HCT116 (cell line): ENCODE measurements around the gene ANKLE1. TPM values are rescaled to one million over a fixed set of nuclear protein-coding genes. Genes with fewer than 3 reads are reported as not detected.

Experiments used
- ATAC-seq: fragments of 200-7000 bp; cut with Tn5 transposase; 2 replicates; pipeline ENCODE4 v1.9.1; 2020; ENCODE audit warnings: mild to moderate bottlenecking, moderate library complexity
- BruUV-seq: library from RNA; stranded (reverse); fragments of 400-500 nt; replicated peaks from 2 replicates; lab custom pipeline; 2021; lab: Mats Ljungman, UMichigan
- CTCF ChIA-PET: fragments of 300-600 bp; sonication (Branson Sonifier 250); formaldehyde crosslinking; loops from one replicate; lab custom pipeline; 2021; ENCODE audit warnings: antibody characterized with exemption; lab: Charles Lee
- POLR2A ChIA-PET: fragments of 300-600, 350-600 bp; sonication (Branson Sonifier 250); formaldehyde crosslinking; loops from one replicate; lab custom pipeline; 2021; ENCODE audit warnings: antibody characterized with exemption; lab: Charles Lee
- RAD21 ChIA-PET, 2 experiments: fragments of 300-600 bp; sonication (Branson Sonifier 250); formaldehyde crosslinking; loops; one replicate each; lab custom pipeline; 2023; ENCODE audit warnings: low total read pairs in 2 of 2; ENCODE audit not compliant: uncharacterized antibody in 2 of 2, unreplicated experiment in 2 of 2, low non-redundant PET in 1 of 2; lab: Charles Lee
- DNase-seq: peaks from one replicate; pipeline ENCODE4 v3.0.0-alpha.2; 2010; ENCODE audit warnings: low read depth, low spot score
- H2AFZ ChIP-seq: fragments of 200-600 bp; shearing (Covaris generic), sonication (generic); 2 replicates; pipeline ENCODE4 v1.6.1; 2017; ENCODE audit warnings: low read depth, mixed run types, mixed read lengths, antibody characterized with exemption, low read length; ENCODE audit not compliant: poor library complexity, severe bottlenecking
- H3K27ac ChIP-seq: 2 replicates; pipeline ENCODE4 v1.5.1; 2012; ENCODE audit warnings: low read depth, low read length
- H3K27me3 ChIP-seq: fragments of 200-600 bp; sonication (generic); 2 replicates; pipeline ENCODE4 v1.6.1; 2016; ENCODE audit warnings: mixed run types, low read length, mixed read lengths; ENCODE audit not compliant: insufficient read depth
- H3K36me3 ChIP-seq, 2 experiments: fragments of 200-500 bp in 1 of 2; fragments of 200-600 bp in 1 of 2; sonication (Bioruptor generic) in 1 of 2; sonication (generic) in 1 of 2; 2 replicates each; pipeline versions ENCODE4 v1.5.1 to v1.6.1; 2014 to 2016; ENCODE audit warnings: low read length in 2 of 2, inconsistent platforms in 1 of 2, mixed read lengths in 1 of 2, mixed run types in 1 of 2; ENCODE audit not compliant: insufficient read depth in 2 of 2, control insufficient read depth in 1 of 2
- H3K4me1 ChIP-seq, 2 experiments: fragments of 200-600 bp in 1 of 2; sonication (generic) in 1 of 2; 2 replicates each; pipeline versions ENCODE4 v1.5.1 to v1.6.1; 2012 to 2017; ENCODE audit warnings: low read length in 2 of 2, inconsistent platforms in 1 of 2, mild to moderate bottlenecking in 1 of 2, mixed read lengths in 1 of 2, mixed run types in 1 of 2, moderate library complexity in 1 of 2; ENCODE audit not compliant: insufficient read depth in 2 of 2, control insufficient read depth in 1 of 2
- H3K4me2 ChIP-seq: fragments of 200-600 bp; sonication (generic); 2 replicates; pipeline ENCODE4 v1.6.1; 2017; ENCODE audit warnings: mixed run types, low read length, mixed read lengths
- H3K4me3 ChIP-seq, 2 experiments: fragments of 200-600 bp in 1 of 2; sonication (generic) in 1 of 2; replicated peaks in 1 of 2; 2 replicates each; pipeline ENCODE4 v1.5.1; 2011 to 2016; ENCODE audit warnings: low read length in 2 of 2, control low read depth in 1 of 2, low read depth in 1 of 2, mild to moderate bottlenecking in 1 of 2, mixed read lengths in 1 of 2, mixed run types in 1 of 2
- H3K79me2 ChIP-seq: fragments of 200-600 bp; sonication (generic); 2 replicates; pipeline ENCODE4 v1.6.1; 2017; ENCODE audit warnings: mild to moderate bottlenecking, mixed run types, low read length, moderate library complexity, mixed read lengths; ENCODE audit not compliant: insufficient read depth
- H3K9ac ChIP-seq: fragments of 200-600 bp; sonication (generic); 2 replicates; pipeline ENCODE4 v1.6.1; 2016; ENCODE audit warnings: low read length, mixed read lengths
- H3K9me2 ChIP-seq: fragments of 200-600 bp; sonication (generic), shearing (Covaris generic); 2 replicates; pipeline ENCODE4 v1.6.1; 2017; ENCODE audit warnings: mixed run types, mild to moderate bottlenecking, moderate library complexity; ENCODE audit not compliant: insufficient read depth
- H3K9me3 ChIP-seq, 2 experiments: fragments of 200-500 bp in 1 of 2; fragments of 200-600 bp in 1 of 2; sonication (Bioruptor generic) in 1 of 2; sonication (generic) in 1 of 2; 2 replicates each; pipeline ENCODE4 v1.6.1; 2014 to 2017; ENCODE audit warnings: low read length in 2 of 2, mixed read lengths in 2 of 2, inconsistent platforms in 1 of 2, low read depth in 1 of 2, mild to moderate bottlenecking in 1 of 2, mixed run types in 1 of 2, moderate library complexity in 1 of 2; ENCODE audit not compliant: control insufficient read depth in 1 of 2, insufficient read depth in 1 of 2
- H4K20me1 ChIP-seq: fragments of 200-600 bp; sonication (generic), shearing (Covaris generic); 2 replicates; pipeline ENCODE4 v1.6.1; 2017; ENCODE audit warnings: mixed run types, mild to moderate bottlenecking, moderate library complexity; ENCODE audit not compliant: insufficient read depth
- CBX3 ChIP-seq: IDR thresholded peaks from 2 replicates; pipeline ENCODE4 v1.6.1; 2012; ENCODE audit warnings: low read depth
- EGR1 ChIP-seq: IDR thresholded peaks from 2 replicates; pipeline ENCODE4 v1.6.1; 2012; ENCODE audit warnings: low read depth
- EZH2 ChIP-seq: fragments of 200-600 bp; sonication (generic); IDR thresholded peaks from 2 replicates; pipeline ENCODE4 v1.6.1; 2017; ENCODE audit warnings: antibody characterized with exemption, mixed run types
- JUND ChIP-seq: IDR thresholded peaks from 2 replicates; pipeline ENCODE4 v1.6.1; 2012
- POLR2A ChIP-seq: IDR thresholded peaks from 2 replicates; pipeline ENCODE4 v1.7.0; 2011; ENCODE audit warnings: borderline replicate concordance; ENCODE audit not compliant: insufficient read depth, insufficient read length; ENCODE audit errors: extremely low read depth
- POLR2AphosphoS5 ChIP-seq: IDR thresholded peaks from 2 replicates; pipeline ENCODE4 v1.6.1; 2011; ENCODE audit warnings: mild to moderate bottlenecking, low read depth, low read length, moderate library complexity
- RAD21 ChIP-seq: IDR thresholded peaks from 2 replicates; pipeline ENCODE4 v1.6.1; 2012; ENCODE audit warnings: low read depth, mild to moderate bottlenecking
- YY1 ChIP-seq: IDR thresholded peaks from 2 replicates; pipeline ENCODE4 v1.6.1; 2011; ENCODE audit warnings: low read length, low read depth, moderate library complexity, mild to moderate bottlenecking; ENCODE audit not compliant: insufficient replicate concordance; ENCODE audit errors: extremely low read depth
- intact Hi-C: fragments of 100-400 bp; cut with micrococcal nuclease; formaldehyde crosslinking; loops from 2 replicates; pipeline ENCODE4 v1.10.0; 2022
- total RNA-seq: library from RNA; stranded (reverse); gene quantifications from one replicate; pipeline ENCODE4 v1.2.1, GENCODE V29; 2021; ENCODE audit not compliant: unreplicated experiment
- TF ChIP-seq, protein P1 (sequence below), 3 experiments: fragments of 200-600 bp in 1 of 3; sonication (generic) in 1 of 3; IDR thresholded peaks in 2 of 3; conservative IDR thresholded peaks in 1 of 3; 2 replicates each; pipeline ENCODE4 v1.5.1; 2012 to 2017; ENCODE audit warnings: low read depth in 2 of 3, low read length in 2 of 3, antibody characterized with exemption in 1 of 3, borderline replicate concordance in 1 of 3, control low read depth in 1 of 3, mild to moderate bottlenecking in 1 of 3, mixed read lengths in 1 of 3, mixed run types in 1 of 3, moderate library complexity in 1 of 3; ENCODE audit not compliant: insufficient read depth in 1 of 3
- TF ChIP-seq, protein P2 (sequence below): IDR thresholded peaks from 2 replicates; pipeline ENCODE4 v1.6.1; 2012

The ANKLE1 gene
- total RNA-seq, 1 experiment from 2014 or later = 14.8 TPM

DNA sequence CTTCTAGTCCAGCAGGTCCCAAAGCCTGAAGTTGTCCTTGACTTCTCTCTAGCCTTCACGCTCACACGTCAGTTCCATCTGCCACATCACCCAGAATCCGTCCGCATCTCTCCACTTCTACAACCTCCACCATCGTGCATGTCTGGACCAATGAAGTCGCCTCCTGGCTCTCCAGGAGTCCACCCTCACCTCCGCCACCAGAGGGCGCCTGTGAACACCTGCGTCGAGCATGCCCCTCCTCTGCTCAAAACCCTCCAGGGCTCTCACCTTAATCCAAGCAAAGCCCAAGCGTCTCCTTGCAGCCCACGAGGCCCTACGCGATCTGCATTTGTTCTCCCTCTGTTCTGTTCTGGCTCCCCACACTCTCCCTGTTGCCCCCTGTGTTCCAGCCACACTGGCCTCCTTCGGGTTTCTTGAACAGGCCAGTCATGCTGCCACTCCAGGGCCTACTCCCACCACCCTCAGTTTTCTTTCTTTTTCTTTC lies 20.8 kb upstream of the ANKLE1 start:
- no peaks in the 10 kb centered on the region for H3K27me3 ChIP-seq
- peak overlapping the region; percentile 95 for H2AFZ ChIP-seq
- H3K9ac ChIP-seq = peak overlapping the region; percentile 34; the same call in 1 of the 2 replicates
- no peak overlapping the region for H3K4me3 ChIP-seq
- intact Hi-C loops = no loop called here
- no peak overlapping the region for H3K27ac ChIP-seq
- DNase-seq (peak; percentile 81), ATAC-seq (peak; percentile 100)
- no peaks in the 10 kb centered on the region for H3K9me3 ChIP-seq
- H3K4me2 ChIP-seq = peak overlapping the region; percentile 30
- ChIA-PET RAD21 (interaction anchor here in 1 of 2 experiments (1.1 kb wide), 1 partner anchor 12 kb away, joined by 3 read pairs; no protein-coding TSS in a partner anchor), POLR2A (interaction anchor here (0.6 to 1.3 kb wide), 3 partner anchors 25 to 48 kb away, joined by 3 to 4 read pairs (median 3); partner anchors contain the start of gene DDA1), CTCF (interaction anchor here (0.8 to 1.9 kb wide), 5 partner anchors 11 to 48 kb away, joined by 3 to 8 read pairs (median 7); partner anchors contain the start of genes DDA1 and MRPL34)
- 0 out of 2 replicates have a peak, but pooled peaks have one; percentile 45 for TF ChIP-seq CBX3
- TF ChIP-seq POLR2AphosphoS5 = peak; percentile 30; the same call in 1 of the 2 replicates
- TF ChIP-seq EGR1 = no peak
- TF ChIP-seq, protein P1, sequence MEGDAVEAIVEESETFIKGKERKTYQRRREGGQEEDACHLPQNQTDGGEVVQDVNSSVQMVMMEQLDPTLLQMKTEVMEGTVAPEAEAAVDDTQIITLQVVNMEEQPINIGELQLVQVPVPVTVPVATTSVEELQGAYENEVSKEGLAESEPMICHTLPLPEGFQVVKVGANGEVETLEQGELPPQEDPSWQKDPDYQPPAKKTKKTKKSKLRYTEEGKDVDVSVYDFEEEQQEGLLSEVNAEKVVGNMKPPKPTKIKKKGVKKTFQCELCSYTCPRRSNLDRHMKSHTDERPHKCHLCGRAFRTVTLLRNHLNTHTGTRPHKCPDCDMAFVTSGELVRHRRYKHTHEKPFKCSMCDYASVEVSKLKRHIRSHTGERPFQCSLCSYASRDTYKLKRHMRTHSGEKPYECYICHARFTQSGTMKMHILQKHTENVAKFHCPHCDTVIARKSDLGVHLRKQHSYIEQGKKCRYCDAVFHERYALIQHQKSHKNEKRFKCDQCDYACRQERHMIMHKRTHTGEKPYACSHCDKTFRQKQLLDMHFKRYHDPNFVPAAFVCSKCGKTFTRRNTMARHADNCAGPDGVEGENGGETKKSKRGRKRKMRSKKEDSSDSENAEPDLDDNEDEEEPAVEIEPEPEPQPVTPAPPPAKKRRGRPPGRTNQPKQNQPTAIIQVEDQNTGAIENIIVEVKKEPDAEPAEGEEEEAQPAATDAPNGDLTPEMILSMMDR (IDR thresholded peaks at IDR 0.05 in 2 of 3, conservative IDR thresholded peaks at IDR 0.05 in 1 of 3; ENCODE audit: borderline replicate concordance in 1 of 3, insufficient read depth in 1 of 3, low read depth in 2 of 3, low read length in 2 of 3) = peak; percentile 79 to 94 (median 93)
- no peak for TF ChIP-seq JUND
- peak; percentile 53 for TF ChIP-seq POLR2A
- peak; percentile 74 for TF ChIP-seq RAD21
- TF ChIP-seq EZH2 = no peak
- peak; percentile 44 for TF ChIP-seq YY1
- TF ChIP-seq, protein P2, sequence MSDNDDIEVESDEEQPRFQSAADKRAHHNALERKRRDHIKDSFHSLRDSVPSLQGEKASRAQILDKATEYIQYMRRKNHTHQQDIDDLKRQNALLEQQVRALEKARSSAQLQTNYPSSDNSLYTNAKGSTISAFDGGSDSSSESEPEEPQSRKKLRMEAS = peak; percentile 83
- no TSS peak for BruUV-seq
- H3K79me2 ChIP-seq = no peaks in the 10 kb centered on the region
- H4K20me1 ChIP-seq = no peaks in the 10 kb centered on the region
- no peaks in the 10 kb centered on the region for H3K36me3 ChIP-seq
- H3K9me2 ChIP-seq = no peaks in the 10 kb centered on the region
- H3K4me1 ChIP-seq = peaks cover 0 to 8% of the 10 kb centered on the region in 2 experiments; a peak in 3 of 4 replicates
